Measurements from ENCODE around the gene ARHGDIB.

ARHGDIB gene

DNA sequence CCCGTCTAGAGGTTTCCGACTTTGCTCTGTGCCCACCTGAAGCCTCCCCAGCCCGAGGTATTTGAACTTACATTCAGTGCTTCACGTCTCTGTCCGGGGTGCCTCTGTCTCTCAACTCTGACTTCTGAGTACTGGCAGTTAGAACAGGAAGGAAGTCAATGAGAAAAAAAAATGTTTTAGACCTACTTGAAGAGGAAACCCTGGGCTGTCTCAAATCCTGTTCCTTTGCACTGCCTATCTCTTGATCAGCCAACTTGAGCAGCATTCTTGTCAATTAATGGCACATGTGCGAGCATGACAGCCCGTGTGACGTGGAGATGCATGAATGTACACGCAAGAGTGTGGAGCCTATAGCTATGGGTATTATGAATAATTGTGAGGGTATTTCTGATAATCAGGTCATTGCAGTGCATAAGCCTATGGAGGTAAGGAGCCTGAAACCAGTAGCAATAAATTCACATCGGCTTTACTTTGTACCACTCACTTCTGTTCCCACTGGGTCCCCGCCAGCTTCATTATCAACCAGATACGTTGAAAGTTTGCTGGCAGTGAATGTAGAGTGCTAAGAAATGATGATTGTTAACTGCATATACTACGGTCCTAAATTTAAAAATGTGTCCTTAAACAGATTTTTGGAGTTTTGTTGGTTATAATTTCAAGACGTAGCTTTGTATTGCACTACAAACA is at the start of gene ARHGDIB:
Gene ARHGDIB (minus strand): TSS at position 136 of the 687 bp plus-strand sequence. CDS start 10,889 bp downstream, outside the sequence.
- no peak for DNase-seq

DNA sequence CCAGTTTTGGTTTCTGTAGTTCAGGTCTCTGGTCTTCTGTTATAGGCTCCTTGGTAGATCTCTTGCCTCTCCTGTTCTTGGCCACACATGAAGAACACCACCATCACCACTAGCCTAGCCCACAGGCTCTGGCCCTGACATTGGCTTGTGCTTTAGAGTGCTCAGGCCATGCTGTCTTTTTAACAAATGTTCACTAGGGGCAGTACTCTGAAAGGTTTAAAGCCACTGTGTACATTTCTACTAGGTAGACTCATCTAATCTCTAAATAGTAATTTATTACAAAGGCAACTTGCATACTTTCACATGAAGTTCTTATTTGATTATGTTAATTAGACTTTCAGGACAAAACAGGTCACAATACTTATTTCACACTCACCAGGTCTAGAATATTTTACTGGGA is 49.8 kb upstream of the ARHGDIB start:
- DNase-seq = no peak

- DNase-seq = no peak
These were observed 46.1 kb upstream of the ARHGDIB start for GRCh38 chr12:15007551-15007950.

DNA sequence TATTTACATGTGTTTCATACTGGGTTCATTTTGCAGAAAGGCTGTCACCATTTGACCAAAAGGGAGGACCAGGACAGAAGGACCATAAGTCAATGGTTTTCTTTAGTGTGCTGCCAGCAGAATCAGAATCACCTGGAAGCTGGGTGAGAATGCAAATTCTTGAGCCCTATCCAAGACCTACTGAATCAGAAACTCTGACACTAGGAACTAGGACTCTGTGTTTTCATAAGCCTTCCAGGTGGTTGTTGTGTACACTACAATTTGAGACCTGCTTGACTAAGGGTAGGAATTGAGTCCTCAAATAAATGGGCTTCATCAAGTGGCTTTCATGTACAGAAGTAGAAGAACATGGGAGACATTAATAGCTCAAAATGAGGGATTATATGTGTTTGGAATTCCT is 43.7 kb upstream of the ARHGDIB start:
- no peak for DNase-seq

DNA sequence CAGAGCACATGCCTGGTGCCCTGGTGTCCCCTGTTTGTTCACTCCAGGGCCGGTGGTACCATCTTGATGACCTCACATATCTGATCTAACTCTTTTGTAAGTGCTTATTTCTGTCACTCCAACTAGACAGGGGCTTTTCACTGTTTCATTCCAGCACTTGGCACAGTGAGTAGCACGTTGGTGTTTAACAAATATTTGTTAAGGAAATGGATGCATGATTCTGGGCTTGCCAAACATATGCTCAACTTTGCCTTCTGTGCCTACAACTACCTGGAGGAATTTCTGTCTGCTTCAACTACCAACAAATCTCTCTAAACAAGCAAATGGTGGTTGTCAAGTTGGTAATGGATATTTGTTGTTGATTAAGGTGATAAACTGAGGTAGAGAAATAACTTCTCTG is 43.0 kb upstream of the ARHGDIB start:
- DNase-seq = no peak

- DNase-seq = no peak
These were observed 40.5 kb upstream of the ARHGDIB start for GRCh38 chr12:15001733-15002382.

GRCh38 chr12:15000575-15000974 is 39.2 kb upstream of the ARHGDIB start:
- no peak for DNase-seq

- no peak for DNase-seq
These were observed 38.4 kb upstream of the ARHGDIB start for GRCh38 chr12:14999695-15000365.

GRCh38 chr12:14999021-14999694 is 37.8 kb upstream of the ARHGDIB start:
- no peak for DNase-seq

DNA sequence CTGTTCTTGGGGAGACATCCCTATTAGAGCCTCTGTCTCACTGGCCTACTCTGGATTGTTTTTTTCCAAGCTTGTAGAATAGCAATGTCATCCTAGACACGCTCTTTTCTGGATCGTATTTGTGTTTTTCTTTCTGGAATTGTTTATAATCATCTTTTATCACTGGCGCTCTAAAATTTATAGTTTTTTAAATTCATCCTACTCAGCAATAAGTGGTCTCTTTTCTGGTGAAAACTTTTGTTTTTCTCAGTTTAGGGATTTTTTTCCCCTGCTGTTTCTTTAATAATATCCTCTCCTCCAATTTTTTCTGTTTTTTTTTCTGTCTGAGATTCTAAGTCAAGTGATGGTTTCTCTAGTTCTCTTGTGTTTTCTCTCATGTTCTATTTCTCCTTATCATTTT is 36.6 kb upstream of the ARHGDIB start:
- no peak for DNase-seq

GRCh38 chr12:14995583-14996425 is 34.4 kb upstream of the ARHGDIB start:
- DNase-seq = peak; percentile 40

DNA sequence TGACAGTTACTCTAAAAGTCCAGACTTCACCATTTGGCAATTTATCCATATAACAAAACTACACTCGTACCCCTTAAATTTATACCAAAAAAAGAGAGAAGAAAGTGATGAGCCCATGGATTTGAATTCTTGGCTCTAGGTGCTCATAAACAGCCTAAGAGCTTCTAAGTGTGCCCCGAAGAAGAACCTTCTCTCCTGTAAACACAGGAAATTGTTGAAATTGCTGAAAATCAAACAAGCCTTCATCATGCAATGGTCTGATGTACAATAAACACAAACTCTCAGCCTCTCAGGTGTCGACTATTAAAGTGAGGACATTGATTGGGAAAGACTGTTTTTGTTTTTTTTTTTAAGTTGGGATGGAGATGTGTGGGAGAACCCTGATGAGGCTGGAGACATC is 33.2 kb upstream of the ARHGDIB start:
- no peak for DNase-seq

DNA sequence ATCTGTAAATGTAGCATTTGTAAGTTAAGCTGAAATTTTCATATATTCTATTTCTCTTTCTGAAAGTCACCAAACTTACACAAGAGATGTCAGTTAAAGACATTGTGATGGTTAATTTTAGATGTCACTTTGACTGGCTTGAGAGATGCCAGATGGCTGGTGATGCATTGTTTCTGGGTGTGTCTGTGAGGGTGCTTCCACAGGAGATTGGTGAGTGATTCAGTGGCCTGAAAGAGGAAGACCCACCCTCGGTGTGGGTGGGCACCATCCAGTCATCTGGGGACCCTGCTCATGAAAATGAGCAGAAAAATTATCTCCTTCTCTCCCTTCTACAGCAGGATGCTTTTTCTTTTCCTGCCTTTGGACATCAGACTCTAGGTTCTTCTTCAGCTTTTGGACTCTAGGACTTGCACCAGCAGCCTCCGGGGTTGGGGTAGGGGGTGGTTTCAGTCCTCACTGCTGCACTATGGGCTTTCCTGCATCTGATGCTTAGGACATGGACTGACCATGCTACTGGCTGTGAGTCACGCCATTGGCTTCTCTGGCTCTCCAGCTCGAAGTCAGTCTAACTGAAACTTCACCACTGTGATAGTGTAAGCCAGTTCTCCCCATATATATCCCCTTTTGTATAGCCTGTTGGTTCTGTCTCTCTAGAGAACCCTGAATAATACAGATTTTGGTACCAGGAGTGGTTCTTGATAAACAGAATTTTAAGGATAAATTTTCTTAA is 32.3 kb upstream of the ARHGDIB start:
- DNase-seq = no peak

GRCh38 chr12:14993117-14993516 is 31.7 kb upstream of the ARHGDIB start:
- no peak for DNase-seq

- no peak for DNase-seq
These were observed 31.3 kb upstream of the ARHGDIB start for GRCh38 chr12:14992673-14993072.

GRCh38 chr12:14991069-14991468 is 29.7 kb upstream of the ARHGDIB start:
- DNase-seq = no peak

DNA sequence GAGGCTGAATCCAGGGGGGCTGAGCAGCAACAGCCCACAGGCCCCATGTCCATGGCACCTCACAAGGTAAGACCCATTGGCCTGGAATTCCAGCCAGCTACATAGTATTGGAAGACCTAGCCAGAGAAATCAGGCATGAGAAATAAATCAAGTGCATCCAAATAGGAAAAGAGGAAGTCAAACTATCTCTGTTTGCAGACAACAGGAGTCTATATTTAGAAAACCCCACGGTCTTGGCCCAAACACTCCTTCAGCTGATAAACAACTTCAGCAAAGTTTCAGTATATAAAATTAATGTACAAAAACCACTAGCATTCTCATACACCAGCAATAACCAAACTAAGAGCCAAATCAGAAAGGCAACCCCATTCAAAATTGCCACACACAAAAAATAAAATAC is 28.4 kb upstream of the ARHGDIB start:
- DNase-seq = no peak

DNA sequence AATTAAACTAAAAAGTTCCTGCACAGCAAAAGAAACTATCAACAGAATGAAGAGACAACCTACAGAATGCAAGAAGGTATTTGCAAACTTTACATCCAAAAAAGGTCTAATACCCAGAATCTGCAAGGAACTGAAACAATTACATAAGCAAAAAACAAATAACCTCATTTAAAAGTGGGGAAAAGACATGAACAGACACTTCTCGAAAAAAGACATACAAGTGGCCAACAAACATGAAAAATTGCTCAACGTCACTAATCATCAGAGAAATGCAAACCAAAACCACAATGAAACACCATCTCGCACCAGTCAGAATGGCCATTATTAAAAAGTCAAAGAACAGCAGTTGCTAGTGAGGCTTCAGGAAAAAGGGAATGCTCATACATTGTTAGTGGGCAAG is 26.6 kb upstream of the ARHGDIB start:
- DNase-seq = no peak

GRCh38 chr12:14986449-14986848 is 25.0 kb upstream of the ARHGDIB start:
- DNase-seq = no peak

DNA sequence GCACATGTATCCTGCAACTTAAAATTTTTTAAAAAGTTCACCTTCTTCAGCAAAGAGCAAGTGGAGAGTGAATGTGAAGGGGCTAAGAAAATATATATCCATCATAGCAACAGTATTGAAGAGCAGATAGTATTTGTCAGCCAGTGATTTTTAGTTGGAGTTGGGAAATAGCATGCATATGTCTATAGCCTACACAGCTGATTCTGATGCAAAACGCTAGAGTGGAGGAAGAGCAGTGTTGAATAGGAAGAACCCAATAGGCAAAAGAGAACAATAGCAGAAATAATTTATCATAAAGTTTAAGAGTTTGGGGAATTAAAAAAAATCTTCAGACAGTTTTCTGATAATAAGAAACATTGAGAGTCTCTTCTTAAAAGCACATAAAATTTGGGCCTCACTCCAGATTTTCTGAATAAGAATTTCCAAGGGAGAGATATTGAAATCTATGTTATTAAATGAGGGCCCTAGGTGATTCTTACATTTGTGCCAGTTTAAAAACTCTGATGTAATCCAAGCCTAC is 23.4 kb upstream of the ARHGDIB start:
- DNase-seq = no peak

GRCh38 chr12:14984036-14984435 is 22.6 kb upstream of the ARHGDIB start:
- no peak for DNase-seq

DNA sequence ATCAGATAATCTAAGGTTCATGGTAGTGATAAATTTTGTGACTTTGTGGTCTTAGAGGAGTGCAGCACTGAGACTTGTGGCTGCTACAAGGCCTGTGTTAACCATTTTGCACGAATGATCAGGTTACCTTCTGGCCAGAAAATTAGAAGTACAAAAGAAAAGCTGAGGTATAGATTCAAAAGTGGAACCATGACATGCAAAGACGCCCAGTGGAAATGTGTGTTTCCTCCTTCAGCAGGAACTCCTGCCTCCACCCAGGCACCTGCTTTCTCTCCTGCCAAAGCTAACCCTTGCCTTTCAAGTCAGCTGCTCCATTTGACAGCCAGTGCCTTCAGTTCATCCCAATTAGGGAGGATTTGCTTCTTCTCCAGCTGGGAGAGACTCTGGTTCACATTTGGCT is 21.6 kb upstream of the ARHGDIB start:
- no peak for DNase-seq
